Measurements from ENCODE around the gene RCE1. TPM values are rescaled to one million over a fixed set of nuclear protein-coding genes. Genes with fewer than 3 reads are reported as not detected.

Gene RCE1
- total RNA-seq, 1 experiment from 2014 or later = 52.5 TPM

DNA sequence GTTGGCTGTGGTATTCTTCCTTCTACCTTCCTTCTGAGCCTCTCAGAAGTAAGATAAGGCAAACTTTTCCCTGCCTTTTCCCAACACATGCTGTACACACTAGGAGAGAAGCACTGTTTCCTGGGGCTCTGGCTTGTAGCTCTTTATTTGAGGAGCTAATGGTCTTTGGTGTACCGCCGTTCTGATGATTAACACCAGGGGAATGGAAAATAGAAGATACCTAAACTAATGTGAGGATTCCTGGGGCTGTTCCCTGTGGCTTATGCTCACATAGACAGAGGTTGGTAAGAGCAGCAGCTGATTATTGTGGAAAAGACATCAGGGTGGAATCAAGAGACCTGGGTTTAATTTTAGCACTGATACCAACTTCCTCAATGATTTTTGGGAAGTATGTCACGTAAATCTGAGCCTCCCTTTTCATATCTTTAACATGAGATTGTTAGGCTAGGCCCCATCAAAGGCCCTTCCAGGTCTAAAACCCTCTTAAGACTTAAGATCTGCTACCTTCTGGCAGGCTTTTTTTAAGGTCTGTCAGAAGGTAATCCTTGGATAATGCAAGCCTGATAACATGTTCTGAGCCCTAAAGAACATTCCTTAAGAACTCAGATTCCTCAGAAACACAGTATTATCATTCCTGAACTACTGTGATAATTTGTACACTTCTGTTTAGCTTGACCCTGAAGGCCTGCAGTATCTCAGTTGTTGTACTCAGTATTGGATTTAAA is 24.8 kb upstream of the RCE1 start:
- Histone ChIP-seq H3K9me3 (ENCODE audit: control insufficient read depth, low read depth, low read length) (no peaks in the 10 kb centered on the region), H2BK5ac (ENCODE audit: insufficient read length, low read length) (no peak overlapping the region), H2BK120ac (ENCODE audit: low read depth, low read length, poor library complexity, severe bottlenecking) (no peak overlapping the region), H3K18ac (ENCODE audit: insufficient read length, low read depth, low read length) (no peak overlapping the region), H3K27ac (ENCODE audit: insufficient read length, low read depth, low read length) (no peak overlapping the region), H3K4ac (ENCODE audit: low read depth, low read length) (no peak overlapping the region), H3K27me3 (ENCODE audit: insufficient read depth, low read length) (no peaks in the 10 kb centered on the region), H3K14ac (ENCODE audit: insufficient read depth, low read length) (no peak overlapping the region), H4K8ac (replicated peaks; ENCODE audit: insufficient read length, low read depth, low read length) (no peak overlapping the region), H3K79me2 (ENCODE audit: insufficient read depth, low read length) (no peaks in the 10 kb centered on the region), H2BK15ac (ENCODE audit: low read depth, low read length) (no peak overlapping the region), H4K91ac (ENCODE audit: insufficient read length, low read depth, low read length) (no peak overlapping the region), H2AK5ac (ENCODE audit: insufficient read length, low read length) (no peak overlapping the region), H3K79me1 (ENCODE audit: insufficient read depth, low read depth, low read length, poor library complexity, severe bottlenecking) (no peaks in the 10 kb centered on the region), H3K9ac (ENCODE audit: extremely low read depth, insufficient read length, low read length) (no peak overlapping the region), H3K23me2 (ENCODE audit: insufficient read length, low read depth, low read length, poor library complexity, severe bottlenecking) (no peaks in the 10 kb centered on the region), H3K4me1 (ENCODE audit: insufficient read depth, low read length) (no peaks in the 10 kb centered on the region), H4K20me1 (ENCODE audit: control insufficient read depth, insufficient read depth, insufficient read length) (no peaks in the 10 kb centered on the region), H2BK20ac (ENCODE audit: low read depth, low read length, poor library complexity, severe bottlenecking) (no peak overlapping the region), H3K4me2 (ENCODE audit: insufficient read depth, insufficient read length, low read length) (no peak overlapping the region), H4K5ac (ENCODE audit: insufficient read length, low read depth, low read length) (no peak overlapping the region), H2AFZ (ENCODE audit: low read length) (no peak overlapping the region), H3K23ac (ENCODE audit: insufficient read length, low read depth, low read length) (no peak overlapping the region), H3K56ac (ENCODE audit: insufficient read length, low read depth, low read length) (no peak overlapping the region), H3T11ph (ENCODE audit: low read length) (no peak overlapping the region), H2BK12ac (ENCODE audit: insufficient read length, low read depth, low read length) (no peak overlapping the region)
- H3K27ac Mint-ChIP-seq = peak overlapping the region in 2 of 3 experiments; percentile 11 to 77; a peak in 3 of 7 replicates
- no peaks in the 10 kb centered on the region for H3K27me3 Mint-ChIP-seq (ENCODE audit: low read depth)
- peaks cover 0 to 37% (median 25%) of the 10 kb centered on the region in 3 experiments; a peak in 4 of 7 replicates for H3K36me3 Mint-ChIP-seq (ENCODE audit: insufficient read depth in 1 of 3, low read depth in 3 of 3)
- H3K9me3 Mint-ChIP-seq = no peaks in the 10 kb centered on the region
- TF ChIP-seq, protein P1, sequence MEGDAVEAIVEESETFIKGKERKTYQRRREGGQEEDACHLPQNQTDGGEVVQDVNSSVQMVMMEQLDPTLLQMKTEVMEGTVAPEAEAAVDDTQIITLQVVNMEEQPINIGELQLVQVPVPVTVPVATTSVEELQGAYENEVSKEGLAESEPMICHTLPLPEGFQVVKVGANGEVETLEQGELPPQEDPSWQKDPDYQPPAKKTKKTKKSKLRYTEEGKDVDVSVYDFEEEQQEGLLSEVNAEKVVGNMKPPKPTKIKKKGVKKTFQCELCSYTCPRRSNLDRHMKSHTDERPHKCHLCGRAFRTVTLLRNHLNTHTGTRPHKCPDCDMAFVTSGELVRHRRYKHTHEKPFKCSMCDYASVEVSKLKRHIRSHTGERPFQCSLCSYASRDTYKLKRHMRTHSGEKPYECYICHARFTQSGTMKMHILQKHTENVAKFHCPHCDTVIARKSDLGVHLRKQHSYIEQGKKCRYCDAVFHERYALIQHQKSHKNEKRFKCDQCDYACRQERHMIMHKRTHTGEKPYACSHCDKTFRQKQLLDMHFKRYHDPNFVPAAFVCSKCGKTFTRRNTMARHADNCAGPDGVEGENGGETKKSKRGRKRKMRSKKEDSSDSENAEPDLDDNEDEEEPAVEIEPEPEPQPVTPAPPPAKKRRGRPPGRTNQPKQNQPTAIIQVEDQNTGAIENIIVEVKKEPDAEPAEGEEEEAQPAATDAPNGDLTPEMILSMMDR (conservative IDR thresholded peaks at IDR 0.05) = no peak
- DNase-seq = no peak
- WGBS (ENCODE audit: extremely low coverage, insufficient read length, low lambda C conversion rate) = no CpG with 5 or more reads among the region's 3 CpGs
- no peak overlapping the region for H3K4me3 Mint-ChIP-seq
- H3K4me1 Mint-ChIP-seq = peaks cover 17 to 19% of the 10 kb centered on the region in 2 experiments
